ENCODE data around the gene STAC2.

Gene STAC2

DNA sequence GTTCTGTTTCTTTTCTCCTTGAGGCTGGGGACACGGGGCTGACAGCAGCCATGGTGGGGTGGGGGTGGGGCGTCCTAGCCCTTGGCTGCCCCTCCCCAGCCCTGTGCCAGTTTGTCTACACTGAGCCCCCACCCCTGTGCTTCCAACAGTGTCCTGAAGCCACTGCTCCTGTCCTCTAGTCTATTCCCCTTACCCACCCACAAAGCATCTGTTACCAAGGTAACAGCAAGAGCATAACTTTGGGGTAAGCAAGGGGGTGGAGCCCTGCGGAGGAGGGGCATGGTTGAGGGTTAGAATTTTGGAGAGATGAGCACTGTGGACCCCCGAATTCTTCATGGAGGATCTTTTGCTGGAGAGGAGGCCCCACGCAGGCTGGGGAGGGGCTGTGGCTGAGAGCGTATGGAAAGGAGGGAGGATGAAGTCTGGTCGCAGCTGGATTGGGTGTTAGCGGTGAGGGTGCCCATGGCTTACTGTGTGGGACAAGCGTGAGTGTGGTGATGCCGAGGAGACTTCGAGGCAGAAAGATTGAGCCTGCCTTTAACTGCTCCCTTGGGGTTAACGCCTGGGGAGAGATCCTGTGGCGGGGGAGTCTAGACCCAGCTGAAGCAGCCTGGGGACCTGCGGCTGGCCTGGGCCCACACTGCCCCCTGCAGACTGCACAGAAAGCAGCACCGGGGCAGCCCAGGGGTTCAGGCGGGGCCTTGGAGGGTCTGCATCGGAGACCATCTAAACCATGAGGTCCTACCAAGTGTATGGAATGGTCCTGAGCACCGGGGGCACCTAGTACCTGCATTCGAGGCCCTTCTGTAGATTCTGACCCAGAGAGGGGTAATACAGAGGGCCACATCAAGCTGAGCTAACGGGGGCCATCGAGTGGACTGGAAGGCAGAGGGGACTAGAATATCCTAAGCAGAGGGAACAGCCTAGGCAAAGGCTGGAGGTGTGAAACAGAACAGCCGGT lies 6.1 kb upstream of the STAC2 start:
- no peak for DNase-seq

DNA sequence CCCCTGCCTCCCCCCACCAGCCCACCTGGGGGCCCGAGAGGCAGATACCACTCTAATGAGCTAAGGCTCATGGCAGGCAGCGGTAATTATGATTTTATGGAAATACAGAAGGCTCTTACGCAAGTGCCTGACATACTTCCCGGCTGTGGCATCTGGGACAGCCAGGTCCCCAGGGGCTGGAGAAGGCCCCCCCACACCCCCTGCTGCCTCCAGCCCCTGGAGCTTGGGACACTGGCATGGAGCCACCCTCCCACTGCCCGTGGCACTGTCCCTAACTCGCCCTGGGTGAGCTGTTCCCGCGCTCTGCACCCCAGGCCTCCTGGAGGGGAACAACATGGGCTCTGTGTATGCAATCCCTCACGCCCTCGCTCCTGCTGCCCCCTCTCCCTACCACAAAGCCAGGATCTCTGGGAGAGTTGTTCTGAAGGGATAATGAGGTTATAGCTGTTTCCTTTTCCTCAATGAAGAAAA lies 5.4 kb upstream of the STAC2 start:
- no peak for DNase-seq

DNA sequence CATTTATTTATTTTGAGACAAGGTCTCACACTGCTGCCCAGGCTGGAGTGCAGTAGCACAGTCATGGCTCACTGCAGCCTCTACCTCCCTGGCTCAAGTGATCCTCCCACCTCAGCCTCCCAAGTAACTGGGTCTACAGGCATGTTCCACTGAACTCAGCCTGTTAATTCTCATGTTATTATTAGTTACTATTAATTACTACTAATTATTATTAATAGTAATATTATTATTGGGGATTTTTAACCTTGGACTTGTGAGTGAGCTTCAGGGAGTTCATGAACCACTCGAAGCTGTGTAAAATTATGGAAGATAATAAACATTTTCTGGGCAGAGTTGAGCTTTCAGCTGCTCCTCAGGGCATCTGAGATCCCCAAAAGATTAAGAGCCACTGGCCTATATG lies 4.6 kb upstream of the STAC2 start:
- DNase-seq = no peak

DNA sequence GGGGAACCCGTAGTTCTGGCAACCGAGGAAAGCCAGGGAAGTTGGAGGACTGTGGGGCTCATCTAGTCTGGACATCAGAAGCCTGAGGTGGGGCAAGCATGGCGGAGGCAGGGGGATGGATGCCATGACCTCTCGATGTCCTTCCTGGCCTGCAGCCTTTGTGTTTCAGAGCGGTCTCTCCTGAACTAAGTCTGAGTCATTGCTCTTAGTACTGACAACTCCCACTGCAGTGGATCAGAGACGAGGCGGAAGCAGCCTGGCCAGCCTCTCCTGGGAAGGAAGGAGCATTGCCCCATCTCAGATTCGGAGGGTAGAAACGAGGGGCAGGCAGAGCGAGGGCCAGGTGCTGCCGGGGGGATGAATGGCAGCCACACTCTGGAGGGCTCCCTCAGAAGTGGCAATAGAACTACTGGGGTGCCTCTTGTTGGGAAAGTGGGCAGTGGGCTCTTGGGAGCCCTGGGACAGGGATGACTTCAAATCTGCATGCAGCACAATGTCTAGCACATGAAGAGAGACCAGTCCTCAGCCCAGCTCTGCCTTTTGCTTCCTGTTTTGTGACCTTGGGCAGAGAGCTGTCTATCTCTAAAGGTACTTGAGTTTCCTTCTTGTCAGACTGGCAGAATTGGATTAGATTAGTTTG lies 3.6 kb upstream of the STAC2 start:
- no peak for DNase-seq

DNA sequence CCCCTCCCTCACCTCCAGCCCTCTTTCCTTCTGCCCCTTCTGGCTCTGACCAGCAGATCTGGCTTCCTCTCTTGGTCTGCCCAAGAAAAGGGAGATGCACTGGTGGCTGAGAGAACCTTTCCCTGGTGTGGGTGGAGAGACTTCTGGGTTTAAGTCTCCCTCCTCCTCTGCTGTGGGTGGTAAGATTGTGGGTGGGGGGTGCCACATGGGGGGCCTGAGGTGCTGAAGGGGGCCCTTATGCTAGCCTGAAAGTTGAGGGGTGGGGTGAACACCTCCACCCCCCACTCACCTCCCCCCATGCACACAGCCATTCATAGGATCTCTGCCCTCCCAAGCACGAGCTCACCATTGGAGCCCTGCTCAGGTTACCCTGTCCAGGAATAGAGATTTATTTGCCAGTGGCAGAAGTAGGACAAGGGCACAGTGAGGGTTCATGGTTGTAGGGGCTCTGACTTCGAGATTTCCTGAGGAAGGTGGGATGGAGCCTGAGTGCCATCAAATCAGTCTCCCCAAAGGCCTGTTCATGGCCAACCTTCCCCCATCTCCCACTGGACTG lies 1.7 kb upstream of the STAC2 start:
- no peak for DNase-seq

DNA sequence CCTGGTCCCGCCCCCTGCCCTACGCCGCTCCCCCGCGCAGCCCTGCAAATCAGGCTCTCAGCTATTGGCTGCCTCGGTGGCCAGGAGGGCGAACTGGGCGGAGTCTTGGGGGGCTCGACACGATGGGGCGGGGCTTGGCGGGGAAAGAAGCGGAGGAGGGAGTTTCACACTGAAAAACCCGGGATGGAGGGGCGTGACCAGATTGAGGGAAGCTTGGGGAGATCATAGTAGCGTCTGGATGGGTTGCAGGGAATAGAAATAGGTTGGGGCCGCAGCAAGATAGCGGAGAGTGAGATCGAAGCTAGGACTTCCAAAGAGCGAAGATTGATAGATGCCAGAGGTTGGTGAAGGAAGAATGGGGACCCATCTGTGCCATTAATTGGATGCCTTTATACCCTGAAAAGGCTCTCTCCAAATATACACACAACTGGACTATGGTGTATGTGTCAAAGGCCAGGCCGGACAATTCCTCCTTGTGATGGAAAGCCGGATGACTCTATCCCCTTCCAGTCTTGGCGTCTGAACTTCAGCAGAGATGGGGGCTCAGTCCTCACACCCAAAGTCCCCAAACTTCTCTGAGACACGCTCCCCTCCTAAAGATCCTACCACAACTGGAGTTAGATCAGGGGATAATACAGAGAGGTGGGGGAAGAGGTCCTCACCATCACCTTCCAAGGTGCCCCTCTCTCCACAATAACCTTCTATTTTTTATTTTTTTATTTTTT lies 376 bp upstream of the STAC2 start:
- DNase-seq = peak in 1 of 2 experiments; percentile 38

DNA sequence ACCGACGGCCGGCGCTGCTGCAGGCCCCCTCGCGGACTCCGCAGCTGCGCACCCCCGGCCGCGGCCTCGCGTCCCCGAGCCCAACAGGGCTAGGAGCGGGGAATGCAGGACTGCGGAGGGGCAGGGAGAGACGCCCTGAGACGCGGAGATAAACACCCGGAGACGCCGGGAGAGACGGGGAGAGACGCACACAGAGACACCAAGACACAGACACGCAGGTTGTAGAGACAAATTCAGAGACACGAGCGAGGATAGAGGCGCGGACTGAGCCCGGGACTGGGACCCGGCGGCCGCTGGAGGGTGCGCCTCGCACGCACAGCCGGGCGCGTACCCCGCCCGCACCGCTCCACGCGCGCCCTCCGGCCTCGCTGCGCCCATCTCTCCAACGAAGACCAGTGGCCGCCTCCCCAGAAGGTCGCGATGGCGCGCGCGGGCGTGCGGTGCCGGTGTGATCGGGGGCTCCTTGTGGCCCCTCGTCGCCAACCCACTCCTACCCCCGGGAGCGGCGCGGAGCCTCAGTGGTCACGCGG lies 902 bp downstream of the STAC2 start:
- DNase-seq = no peak

DNA sequence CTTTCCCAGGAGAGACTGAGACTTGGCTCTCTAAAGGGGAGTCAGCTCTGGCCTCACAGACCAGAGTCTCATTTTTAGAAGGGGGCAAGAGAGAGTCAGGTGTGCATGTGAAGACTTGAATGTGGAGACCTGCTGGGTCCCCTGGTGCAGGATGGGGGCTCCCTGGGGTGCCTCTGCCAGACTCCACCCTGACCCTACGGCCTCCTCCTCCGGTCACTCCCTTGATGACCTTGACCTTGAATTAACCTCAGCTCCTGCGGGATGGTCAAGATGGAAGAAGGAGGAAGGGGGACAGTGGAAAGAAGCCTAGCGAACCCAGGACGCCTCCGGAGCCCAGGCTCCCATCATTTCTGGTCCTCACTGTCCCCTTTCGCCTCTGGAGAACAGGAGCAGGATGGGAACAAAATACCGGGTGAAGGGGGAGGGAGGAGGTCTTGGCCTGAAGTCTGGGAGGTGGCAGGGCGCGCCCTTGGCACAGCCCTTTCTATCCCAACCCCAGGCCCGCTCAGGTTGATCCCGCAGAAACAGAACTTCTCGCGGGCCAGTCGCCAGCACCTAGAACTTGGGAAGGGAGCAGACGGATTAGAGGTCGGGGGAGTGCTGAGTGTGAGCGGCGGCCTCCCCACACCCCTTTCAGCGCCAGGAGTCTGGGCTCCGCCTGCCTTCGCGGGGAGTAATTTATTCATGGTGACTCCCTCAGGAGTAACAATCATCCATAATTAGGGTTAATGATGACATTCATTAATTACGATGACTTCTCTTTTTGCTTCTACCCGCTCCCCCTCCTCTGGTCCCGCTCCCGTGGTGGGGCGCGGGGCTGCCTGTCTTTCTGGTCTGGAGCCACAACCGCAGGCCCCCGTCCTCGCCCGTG lies 1.6 kb downstream of the STAC2 start:
- DNase-seq = no peak

DNA sequence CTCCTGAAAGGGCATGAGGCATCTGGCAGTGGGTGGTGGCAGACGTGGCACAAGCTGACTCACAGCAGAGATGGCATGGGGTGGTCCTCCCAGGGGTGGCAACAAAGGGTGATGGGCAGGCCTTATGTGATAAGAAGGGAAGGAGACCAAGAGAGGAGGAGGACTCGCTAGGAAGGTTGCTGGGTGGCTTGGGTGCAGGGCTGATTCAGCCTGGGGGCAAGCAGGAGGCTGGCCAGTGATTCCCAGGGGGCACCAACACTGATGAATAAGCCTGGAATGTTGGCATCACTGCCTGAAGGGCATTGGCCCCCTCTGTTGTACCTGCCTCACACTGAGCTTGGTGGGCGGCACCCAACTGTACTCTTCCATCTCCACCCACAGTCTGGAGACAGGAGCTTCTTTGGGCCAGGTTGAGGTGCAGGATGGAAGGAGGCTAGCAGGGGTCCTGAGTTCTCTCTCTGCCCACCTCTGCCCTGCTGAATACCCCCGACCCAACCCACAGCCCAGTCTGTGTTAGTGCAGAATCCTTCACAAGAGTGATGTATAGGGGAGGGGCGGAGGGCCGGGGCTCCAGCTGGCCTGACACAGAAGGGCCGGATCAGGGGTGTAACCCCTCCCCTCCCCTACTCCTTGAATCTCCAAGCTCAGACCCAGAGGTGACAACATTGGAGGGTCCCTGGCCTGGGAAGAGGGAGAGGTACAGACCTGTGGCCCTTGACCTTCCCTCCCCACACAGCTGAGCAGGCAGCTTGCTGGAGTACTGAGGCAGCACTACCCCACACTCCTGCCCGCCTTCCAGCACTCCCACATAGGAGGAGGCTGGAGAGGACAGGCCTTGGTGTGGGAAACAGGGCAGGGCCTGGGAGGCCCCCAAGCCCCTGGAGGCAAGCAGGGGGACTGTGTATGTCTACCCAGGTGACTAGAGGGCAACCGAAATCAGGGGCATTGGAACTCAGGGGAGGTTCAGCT lies 2.6 kb downstream of the STAC2 start:
- DNase-seq = no peak

DNA sequence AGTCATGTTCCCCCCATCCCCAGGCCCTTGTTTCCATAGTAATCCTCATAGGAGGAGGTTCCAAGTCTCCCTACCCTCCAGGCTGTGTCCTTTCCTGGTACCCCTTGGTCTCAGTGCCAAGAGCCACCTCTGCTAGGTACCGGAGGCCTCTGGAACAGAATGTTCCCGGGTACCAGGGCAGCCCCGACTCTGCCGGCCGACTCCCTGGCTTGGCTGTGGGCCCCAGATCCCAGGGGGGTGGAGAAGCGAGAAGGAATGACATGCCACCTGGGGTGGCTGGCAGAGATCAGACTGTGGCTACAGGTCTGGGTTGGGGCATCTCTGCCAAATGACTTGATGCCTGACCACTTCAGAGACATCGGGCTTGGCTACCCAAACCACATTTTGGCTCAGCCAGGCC lies 3.6 kb downstream of the STAC2 start:
- no peak for DNase-seq

DNA sequence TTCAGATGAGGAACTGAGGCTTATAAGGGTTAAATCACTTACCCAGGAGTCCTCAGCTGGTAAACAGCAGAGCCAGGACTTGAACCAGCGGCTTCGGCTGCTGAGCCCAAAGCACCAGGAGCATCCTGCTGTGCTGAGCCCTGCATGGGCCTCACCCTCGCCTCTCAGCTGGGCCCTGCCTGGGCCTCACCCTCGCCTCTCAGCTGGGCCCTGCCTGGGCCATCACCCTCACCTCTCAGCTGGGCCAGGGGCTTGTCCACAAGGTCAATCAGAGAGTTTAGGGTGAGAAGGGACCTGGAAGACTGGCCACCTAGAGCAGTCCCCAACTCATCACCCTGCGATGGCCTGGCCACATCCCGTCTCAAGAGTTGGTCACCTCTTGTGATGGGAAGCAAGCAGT lies 4.2 kb downstream of the STAC2 start:
- DNase-seq = no peak

DNA sequence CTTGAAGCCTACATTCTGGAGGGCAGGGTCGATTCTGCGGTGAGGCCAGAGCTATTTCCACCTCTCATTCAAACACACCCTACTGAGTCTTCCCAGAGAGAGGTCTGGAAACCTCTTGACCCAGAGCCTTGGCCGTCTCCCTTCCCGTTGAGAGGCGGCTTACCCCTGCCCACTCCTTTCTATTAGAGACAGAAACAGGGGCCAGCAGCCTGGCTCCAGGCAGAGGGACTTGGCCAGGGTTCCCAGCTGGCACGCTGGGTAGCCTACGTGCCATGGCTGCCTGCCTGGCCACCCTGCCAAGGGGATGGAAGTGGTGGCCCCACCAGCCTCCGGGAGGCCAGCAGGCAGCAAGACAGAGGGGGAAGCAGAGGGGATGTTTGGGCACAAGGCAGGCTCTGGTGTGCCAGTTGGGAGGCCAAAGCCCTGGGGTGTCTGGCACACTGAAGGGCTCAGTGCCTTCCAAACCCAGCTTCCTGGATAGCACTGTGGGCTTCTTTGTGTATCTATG lies 6.0 kb downstream of the STAC2 start:
- no peak for DNase-seq

DNA sequence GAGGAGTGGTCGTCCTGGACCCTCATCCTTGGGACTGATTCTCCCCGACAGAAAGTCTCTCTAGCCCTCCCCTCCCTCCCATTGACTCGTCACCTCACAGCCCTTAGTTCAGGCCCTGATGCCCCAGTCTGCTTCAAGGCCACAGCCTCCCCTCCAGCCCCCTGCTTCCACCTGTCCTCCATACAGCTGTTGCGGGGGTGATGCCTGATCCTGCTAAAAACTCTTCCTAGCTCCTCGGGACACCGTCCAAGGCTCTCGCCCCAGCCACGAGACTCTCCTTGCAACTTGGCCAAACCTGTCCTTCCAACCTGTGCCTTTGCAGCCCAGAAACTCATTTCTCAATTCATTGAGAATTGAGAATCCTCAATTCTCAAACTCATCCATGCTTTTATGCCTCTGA lies 6.8 kb downstream of the STAC2 start:
- DNase-seq = no peak

DNA sequence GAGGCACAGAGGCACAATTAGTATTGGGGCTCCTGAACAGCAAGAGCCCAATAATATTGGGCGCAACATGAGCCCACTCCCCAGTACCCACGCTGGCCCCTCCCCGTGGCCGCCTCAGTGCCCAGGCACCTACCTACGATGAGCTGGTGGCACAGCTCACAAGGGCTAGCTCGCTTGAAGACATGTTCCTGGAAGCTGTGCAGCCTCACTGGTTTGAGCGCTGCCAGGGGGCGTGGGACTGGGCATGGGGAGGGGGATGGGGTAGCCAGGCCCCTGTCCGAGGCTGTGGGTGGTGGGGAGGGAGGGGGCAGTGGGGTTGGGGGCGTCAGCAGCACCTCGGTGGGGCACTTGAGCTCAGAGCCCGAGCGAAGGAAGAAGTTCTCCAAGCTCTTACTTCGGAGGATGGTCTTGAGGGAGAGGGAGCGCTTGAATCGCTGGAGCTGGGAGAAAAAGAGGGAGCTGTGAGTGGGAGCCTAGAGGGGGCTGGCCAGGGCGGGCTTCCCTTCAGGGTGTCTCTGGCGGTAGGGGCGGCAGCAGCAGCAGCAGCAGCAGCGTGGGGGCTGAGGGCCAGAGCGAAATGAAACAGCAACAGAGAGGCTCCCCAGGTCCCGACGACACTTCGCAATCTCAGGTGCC lies 7.9 kb downstream of the STAC2 start:
- DNase-seq = no peak

DNA sequence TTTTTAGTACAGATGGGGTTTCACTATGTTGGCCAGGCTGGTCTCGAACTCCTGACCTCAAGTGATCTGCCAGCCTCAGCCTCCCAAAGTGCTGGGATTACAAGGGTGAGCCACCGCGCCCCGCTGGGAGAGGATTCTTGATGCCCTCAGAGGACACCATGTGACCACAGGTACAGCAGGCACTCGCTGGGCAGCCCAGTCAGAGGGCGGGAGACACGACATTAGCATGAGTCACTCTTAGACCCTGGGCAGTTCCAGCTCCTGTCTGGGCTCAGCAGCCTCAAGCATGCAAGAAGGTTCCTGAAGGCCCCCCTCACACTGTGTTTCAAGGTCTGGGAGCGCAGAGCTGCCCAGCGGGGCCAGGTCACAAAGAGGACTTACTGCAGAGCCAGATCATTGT lies 11.9 kb downstream of the STAC2 start:
- DNase-seq = peak in 1 of 2 experiments; percentile 26

DNA sequence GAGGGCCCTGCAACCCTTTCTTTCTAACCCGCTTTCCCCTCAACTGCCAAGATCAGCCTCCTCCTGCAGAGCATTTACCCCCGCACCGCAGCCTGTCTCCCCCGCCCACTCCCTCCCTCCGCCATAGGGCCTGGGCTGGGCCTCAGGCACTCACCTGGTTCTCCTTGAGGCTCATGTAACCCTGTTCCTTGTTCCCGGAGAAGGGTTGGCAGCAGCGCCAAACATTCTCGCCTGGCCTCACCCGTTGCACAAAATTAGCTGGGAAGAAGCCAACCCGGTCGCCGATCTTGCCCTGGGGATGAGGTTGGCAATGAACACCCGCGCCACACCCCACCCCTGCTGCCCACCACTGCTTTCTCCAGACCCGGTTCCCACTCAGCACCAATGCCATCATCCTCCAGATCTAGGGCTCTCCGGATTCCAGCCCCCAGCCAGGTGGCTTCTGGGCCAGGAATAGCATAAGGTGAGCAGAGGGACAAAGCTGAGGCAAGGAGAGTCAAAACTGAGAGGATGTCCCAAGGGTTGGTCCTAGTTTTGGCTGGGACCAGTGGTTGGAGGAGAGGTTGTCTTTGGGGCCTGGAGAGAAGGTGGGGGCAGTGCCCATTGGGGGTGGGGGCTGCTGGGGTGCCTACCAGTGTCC lies 12.8 kb downstream of the STAC2 start:
- no peak for DNase-seq

DNA sequence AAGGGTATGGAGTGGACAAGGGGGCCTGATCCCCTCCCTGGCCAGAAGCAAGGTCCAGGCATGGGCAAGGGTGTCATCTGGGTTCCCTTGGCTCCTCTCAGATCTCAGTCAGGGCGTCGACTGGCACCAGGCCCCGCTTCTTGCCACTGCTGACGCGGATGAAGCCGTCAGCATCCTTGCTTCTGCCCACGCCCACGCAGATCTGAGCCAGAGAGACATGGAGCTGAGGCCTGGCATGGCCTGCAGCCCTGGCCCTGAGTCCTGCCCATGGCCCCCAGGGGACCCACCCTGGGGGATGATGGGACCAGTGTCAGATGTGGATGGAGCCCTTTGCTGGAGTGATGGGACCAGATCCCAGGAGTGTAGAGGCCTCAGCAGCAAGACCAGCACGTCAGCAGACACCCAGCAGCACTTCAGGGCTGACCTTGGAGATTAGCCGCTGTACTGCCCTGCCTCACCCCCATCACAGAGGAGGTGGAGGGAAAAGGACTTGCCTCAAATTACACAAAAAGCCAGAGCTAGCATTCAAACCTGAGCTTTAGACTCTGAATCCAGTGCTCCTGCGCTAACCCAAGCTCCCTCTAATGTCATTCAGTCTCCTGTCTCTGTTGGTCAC lies 13.4 kb downstream of the STAC2 start:
- DNase-seq = no peak

DNA sequence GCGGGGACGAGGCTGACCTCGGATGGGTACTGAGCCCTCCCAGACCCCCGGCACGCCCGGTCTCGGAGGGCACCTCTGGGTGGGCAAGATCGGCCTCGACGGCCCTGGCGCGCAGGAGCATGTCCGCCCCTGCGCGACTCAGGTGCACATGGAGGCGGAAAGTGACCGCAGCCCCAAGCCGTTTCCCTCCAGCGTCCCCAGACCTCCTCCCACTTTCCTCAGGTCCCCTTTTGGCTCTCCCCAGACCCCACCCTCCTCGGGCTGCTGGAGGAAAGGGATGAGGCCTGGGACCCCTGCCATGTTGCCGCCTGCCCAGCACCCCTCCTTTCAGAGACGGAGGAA lies 15.7 kb downstream of the STAC2 start:
- DNase-seq = no peak

Data from SW 1271 (cell line).